ENCODE data around the gene TNFRSF18. TPM values are rescaled to one million over a fixed set of nuclear protein-coding genes. Genes with fewer than 3 reads are reported as not detected.

Gene TNFRSF18
- polyA plus RNA-seq, 1 donor from 2014 or later = not detected

DNA sequence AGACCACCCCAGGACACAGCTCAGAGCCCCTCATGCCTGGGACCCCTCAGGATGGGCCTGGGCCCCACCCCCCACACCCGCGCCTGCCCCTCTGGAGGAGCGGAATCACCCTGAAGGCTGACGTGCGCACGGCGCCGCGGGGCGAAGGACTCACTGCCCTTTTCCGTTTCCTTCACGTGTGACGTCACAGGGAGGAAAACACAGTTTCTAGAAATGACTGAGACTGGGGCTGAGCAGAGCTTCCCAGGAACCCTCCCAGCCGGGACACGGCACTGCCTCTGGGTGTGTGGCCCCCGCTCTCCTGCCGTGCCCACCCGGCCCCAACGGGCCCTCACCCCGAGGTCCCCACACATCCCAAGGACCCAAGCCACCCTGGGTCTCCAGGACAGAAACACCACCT lies 12.9 kb upstream of the TNFRSF18 start:
- no peaks in the 10 kb centered on the region for H3K36me3 ChIP-seq (ENCODE audit: insufficient read depth, low read length)
- H3K9me3 ChIP-seq (ENCODE audit: low read length) = no peaks in the 10 kb centered on the region
- TF ChIP-seq MXI1 (conservative IDR thresholded peaks at IDR 0.05; ENCODE audit: poor library complexity, severe bottlenecking) = no peak
- no peaks in the 10 kb centered on the region for H3K27me3 ChIP-seq (ENCODE audit: insufficient read depth, low read depth, low read length)
- H3K79me2 ChIP-seq (replicated peaks; ENCODE audit: insufficient read depth, low read length) = no peaks in the 10 kb centered on the region
- no peaks in the 10 kb centered on the region for H3K9me2 ChIP-seq (ENCODE audit: insufficient read depth, low read length)
- no peak overlapping the region for H3K27ac ChIP-seq (ENCODE audit: low read length)
- H3K9ac ChIP-seq (ENCODE audit: low read length) = no peak overlapping the region
- no peaks in the 10 kb centered on the region for H3F3A ChIP-seq (ENCODE audit: insufficient read depth, low read length, poor library complexity, severe bottlenecking)
- H4K20me1 ChIP-seq (ENCODE audit: insufficient read depth) = no peaks in the 10 kb centered on the region
- no peak overlapping the region for H3K4me3 ChIP-seq (ENCODE audit: low read length)
- H3K4me2 ChIP-seq (ENCODE audit: low read length) = no peak overlapping the region
- H2AFZ ChIP-seq (ENCODE audit: low read depth, low read length) = no peak overlapping the region

DNA sequence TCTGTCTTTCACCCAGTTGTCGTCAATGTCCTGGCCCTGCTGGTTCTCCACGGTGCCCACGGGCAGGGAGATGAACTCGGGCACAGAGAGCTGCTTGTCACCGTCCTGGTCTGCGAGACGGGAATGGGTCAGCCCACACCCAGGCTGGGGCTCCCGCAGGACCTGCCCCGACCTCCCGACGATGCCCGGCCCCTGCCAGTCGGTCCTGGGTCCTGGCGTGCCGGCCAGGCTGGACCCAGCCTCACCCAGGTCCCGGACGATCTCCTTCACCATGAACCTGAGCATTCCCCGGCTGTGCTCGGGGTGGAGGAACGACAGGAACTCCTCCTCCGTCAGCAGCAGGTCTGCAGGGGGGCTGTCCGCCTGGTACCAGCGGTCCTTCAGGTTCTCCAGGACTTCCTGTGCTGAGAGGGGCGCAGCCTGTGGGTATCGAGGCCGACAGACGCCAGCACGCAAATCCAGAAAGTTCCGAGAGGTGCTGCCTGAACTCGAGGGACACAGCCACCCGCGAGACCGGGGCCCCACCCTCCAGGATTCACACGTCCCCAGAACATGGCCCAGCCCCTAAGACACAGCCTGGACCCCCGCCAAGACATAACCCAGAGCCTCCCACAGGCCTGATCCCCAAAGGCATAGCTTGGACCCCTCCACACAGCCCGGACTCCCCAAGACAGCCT lies 12.3 kb upstream of the TNFRSF18 start:
- Histone ChIP-seq H4K20me1 (ENCODE audit: insufficient read depth) (no peaks in the 10 kb centered on the region), H3K9ac (ENCODE audit: low read length) (no peak overlapping the region), H3K79me2 (replicated peaks; ENCODE audit: insufficient read depth, low read length) (no peaks in the 10 kb centered on the region), H3K9me3 (ENCODE audit: low read length) (no peaks in the 10 kb centered on the region), H2AFZ (ENCODE audit: low read depth, low read length) (no peak overlapping the region), H3F3A (ENCODE audit: insufficient read depth, low read length, poor library complexity, severe bottlenecking) (no peaks in the 10 kb centered on the region), H3K27ac (ENCODE audit: low read length) (no peak overlapping the region), H3K4me3 (ENCODE audit: low read length) (no peak overlapping the region), H3K4me2 (ENCODE audit: low read length) (no peak overlapping the region), H3K36me3 (ENCODE audit: insufficient read depth, low read length) (no peaks in the 10 kb centered on the region), H3K27me3 (ENCODE audit: insufficient read depth, low read depth, low read length) (no peaks in the 10 kb centered on the region), H3K9me2 (ENCODE audit: insufficient read depth, low read length) (no peaks in the 10 kb centered on the region)
- no peak for TF ChIP-seq POLR2AphosphoS5 (IDR thresholded peaks at IDR 0.05)
- no peak for TF ChIP-seq EP300 (conservative IDR thresholded peaks at IDR 0.05; ENCODE audit: poor library complexity, severe bottlenecking)
- TF ChIP-seq EZH2 (IDR thresholded peaks at IDR 0.05; ENCODE audit: borderline replicate concordance, insufficient read depth, low read length, poor library complexity, severe bottlenecking) = no peak
- TF ChIP-seq MXI1 (conservative IDR thresholded peaks at IDR 0.05; ENCODE audit: poor library complexity, severe bottlenecking) = no peak
- TF ChIP-seq, protein P1, sequence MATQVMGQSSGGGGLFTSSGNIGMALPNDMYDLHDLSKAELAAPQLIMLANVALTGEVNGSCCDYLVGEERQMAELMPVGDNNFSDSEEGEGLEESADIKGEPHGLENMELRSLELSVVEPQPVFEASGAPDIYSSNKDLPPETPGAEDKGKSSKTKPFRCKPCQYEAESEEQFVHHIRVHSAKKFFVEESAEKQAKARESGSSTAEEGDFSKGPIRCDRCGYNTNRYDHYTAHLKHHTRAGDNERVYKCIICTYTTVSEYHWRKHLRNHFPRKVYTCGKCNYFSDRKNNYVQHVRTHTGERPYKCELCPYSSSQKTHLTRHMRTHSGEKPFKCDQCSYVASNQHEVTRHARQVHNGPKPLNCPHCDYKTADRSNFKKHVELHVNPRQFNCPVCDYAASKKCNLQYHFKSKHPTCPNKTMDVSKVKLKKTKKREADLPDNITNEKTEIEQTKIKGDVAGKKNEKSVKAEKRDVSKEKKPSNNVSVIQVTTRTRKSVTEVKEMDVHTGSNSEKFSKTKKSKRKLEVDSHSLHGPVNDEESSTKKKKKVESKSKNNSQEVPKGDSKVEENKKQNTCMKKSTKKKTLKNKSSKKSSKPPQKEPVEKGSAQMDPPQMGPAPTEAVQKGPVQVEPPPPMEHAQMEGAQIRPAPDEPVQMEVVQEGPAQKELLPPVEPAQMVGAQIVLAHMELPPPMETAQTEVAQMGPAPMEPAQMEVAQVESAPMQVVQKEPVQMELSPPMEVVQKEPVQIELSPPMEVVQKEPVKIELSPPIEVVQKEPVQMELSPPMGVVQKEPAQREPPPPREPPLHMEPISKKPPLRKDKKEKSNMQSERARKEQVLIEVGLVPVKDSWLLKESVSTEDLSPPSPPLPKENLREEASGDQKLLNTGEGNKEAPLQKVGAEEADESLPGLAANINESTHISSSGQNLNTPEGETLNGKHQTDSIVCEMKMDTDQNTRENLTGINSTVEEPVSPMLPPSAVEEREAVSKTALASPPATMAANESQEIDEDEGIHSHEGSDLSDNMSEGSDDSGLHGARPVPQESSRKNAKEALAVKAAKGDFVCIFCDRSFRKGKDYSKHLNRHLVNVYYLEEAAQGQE (IDR thresholded peaks at IDR 0.05; ENCODE audit: borderline replicate concordance) = no peak
- no peak for TF ChIP-seq SMC3 (conservative IDR thresholded peaks at IDR 0.05; ENCODE audit: poor library complexity)
- TF ChIP-seq, protein P2, sequence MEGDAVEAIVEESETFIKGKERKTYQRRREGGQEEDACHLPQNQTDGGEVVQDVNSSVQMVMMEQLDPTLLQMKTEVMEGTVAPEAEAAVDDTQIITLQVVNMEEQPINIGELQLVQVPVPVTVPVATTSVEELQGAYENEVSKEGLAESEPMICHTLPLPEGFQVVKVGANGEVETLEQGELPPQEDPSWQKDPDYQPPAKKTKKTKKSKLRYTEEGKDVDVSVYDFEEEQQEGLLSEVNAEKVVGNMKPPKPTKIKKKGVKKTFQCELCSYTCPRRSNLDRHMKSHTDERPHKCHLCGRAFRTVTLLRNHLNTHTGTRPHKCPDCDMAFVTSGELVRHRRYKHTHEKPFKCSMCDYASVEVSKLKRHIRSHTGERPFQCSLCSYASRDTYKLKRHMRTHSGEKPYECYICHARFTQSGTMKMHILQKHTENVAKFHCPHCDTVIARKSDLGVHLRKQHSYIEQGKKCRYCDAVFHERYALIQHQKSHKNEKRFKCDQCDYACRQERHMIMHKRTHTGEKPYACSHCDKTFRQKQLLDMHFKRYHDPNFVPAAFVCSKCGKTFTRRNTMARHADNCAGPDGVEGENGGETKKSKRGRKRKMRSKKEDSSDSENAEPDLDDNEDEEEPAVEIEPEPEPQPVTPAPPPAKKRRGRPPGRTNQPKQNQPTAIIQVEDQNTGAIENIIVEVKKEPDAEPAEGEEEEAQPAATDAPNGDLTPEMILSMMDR (IDR thresholded peaks at IDR 0.05; ENCODE audit: poor library complexity, severe bottlenecking) = no peak
- no peak for TF ChIP-seq TAF1 (IDR thresholded peaks at IDR 0.05; ENCODE audit: low read depth)
- TF ChIP-seq RAD21 (conservative IDR thresholded peaks at IDR 0.05) = no peak

All from neural cell (in vitro differentiated cells).